HCT116 (cell line): ENCODE measurements around the gene CCL13. TPM values are rescaled to one million over a fixed set of nuclear protein-coding genes. Genes with fewer than 3 reads are reported as not detected.

Source experiments
- ATAC-seq: fragments of 200-7000 bp; cut with Tn5 transposase; 2 replicates; pipeline ENCODE4 v1.9.1; 2020; ENCODE audit warnings: mild to moderate bottlenecking, moderate library complexity
- BruUV-seq: library from RNA; stranded (reverse); fragments of 400-500 nt; replicated peaks from 2 replicates; lab custom pipeline; 2021; lab: Mats Ljungman, UMichigan
- CTCF ChIA-PET: fragments of 300-600 bp; sonication (Branson Sonifier 250); formaldehyde crosslinking; loops from one replicate; lab custom pipeline; 2021; ENCODE audit warnings: antibody characterized with exemption; lab: Charles Lee
- POLR2A ChIA-PET: fragments of 300-600, 350-600 bp; sonication (Branson Sonifier 250); formaldehyde crosslinking; loops from one replicate; lab custom pipeline; 2021; ENCODE audit warnings: antibody characterized with exemption; lab: Charles Lee
- RAD21 ChIA-PET, 2 experiments: fragments of 300-600 bp; sonication (Branson Sonifier 250); formaldehyde crosslinking; loops; one replicate each; lab custom pipeline; 2023; ENCODE audit warnings: low total read pairs in 2 of 2; ENCODE audit not compliant: uncharacterized antibody in 2 of 2, unreplicated experiment in 2 of 2, low non-redundant PET in 1 of 2; lab: Charles Lee
- DNase-seq: peaks from one replicate; pipeline ENCODE4 v3.0.0-alpha.2; 2010; ENCODE audit warnings: low read depth, low spot score
- H2AFZ ChIP-seq: fragments of 200-600 bp; shearing (Covaris generic), sonication (generic); 2 replicates; pipeline ENCODE4 v1.6.1; 2017; ENCODE audit warnings: low read depth, mixed run types, mixed read lengths, antibody characterized with exemption, low read length; ENCODE audit not compliant: poor library complexity, severe bottlenecking
- H3K27ac ChIP-seq: 2 replicates; pipeline ENCODE4 v1.5.1; 2012; ENCODE audit warnings: low read depth, low read length
- H3K27me3 ChIP-seq: fragments of 200-600 bp; sonication (generic); 2 replicates; pipeline ENCODE4 v1.6.1; 2016; ENCODE audit warnings: mixed run types, low read length, mixed read lengths; ENCODE audit not compliant: insufficient read depth
- H3K36me3 ChIP-seq, 2 experiments: fragments of 200-500 bp in 1 of 2; fragments of 200-600 bp in 1 of 2; sonication (Bioruptor generic) in 1 of 2; sonication (generic) in 1 of 2; 2 replicates each; pipeline versions ENCODE4 v1.5.1 to v1.6.1; 2014 to 2016; ENCODE audit warnings: low read length in 2 of 2, inconsistent platforms in 1 of 2, mixed read lengths in 1 of 2, mixed run types in 1 of 2; ENCODE audit not compliant: insufficient read depth in 2 of 2, control insufficient read depth in 1 of 2
- H3K4me1 ChIP-seq, 2 experiments: fragments of 200-600 bp in 1 of 2; sonication (generic) in 1 of 2; 2 replicates each; pipeline versions ENCODE4 v1.5.1 to v1.6.1; 2012 to 2017; ENCODE audit warnings: low read length in 2 of 2, inconsistent platforms in 1 of 2, mild to moderate bottlenecking in 1 of 2, mixed read lengths in 1 of 2, mixed run types in 1 of 2, moderate library complexity in 1 of 2; ENCODE audit not compliant: insufficient read depth in 2 of 2, control insufficient read depth in 1 of 2
- H3K4me2 ChIP-seq: fragments of 200-600 bp; sonication (generic); 2 replicates; pipeline ENCODE4 v1.6.1; 2017; ENCODE audit warnings: mixed run types, low read length, mixed read lengths
- H3K4me3 ChIP-seq, 2 experiments: fragments of 200-600 bp in 1 of 2; sonication (generic) in 1 of 2; replicated peaks in 1 of 2; 2 replicates each; pipeline ENCODE4 v1.5.1; 2011 to 2016; ENCODE audit warnings: low read length in 2 of 2, control low read depth in 1 of 2, low read depth in 1 of 2, mild to moderate bottlenecking in 1 of 2, mixed read lengths in 1 of 2, mixed run types in 1 of 2
- H3K79me2 ChIP-seq: fragments of 200-600 bp; sonication (generic); 2 replicates; pipeline ENCODE4 v1.6.1; 2017; ENCODE audit warnings: mild to moderate bottlenecking, mixed run types, low read length, moderate library complexity, mixed read lengths; ENCODE audit not compliant: insufficient read depth
- H3K9ac ChIP-seq: fragments of 200-600 bp; sonication (generic); 2 replicates; pipeline ENCODE4 v1.6.1; 2016; ENCODE audit warnings: low read length, mixed read lengths
- H3K9me2 ChIP-seq: fragments of 200-600 bp; sonication (generic), shearing (Covaris generic); 2 replicates; pipeline ENCODE4 v1.6.1; 2017; ENCODE audit warnings: mixed run types, mild to moderate bottlenecking, moderate library complexity; ENCODE audit not compliant: insufficient read depth
- H3K9me3 ChIP-seq, 2 experiments: fragments of 200-500 bp in 1 of 2; fragments of 200-600 bp in 1 of 2; sonication (Bioruptor generic) in 1 of 2; sonication (generic) in 1 of 2; 2 replicates each; pipeline ENCODE4 v1.6.1; 2014 to 2017; ENCODE audit warnings: low read length in 2 of 2, mixed read lengths in 2 of 2, inconsistent platforms in 1 of 2, low read depth in 1 of 2, mild to moderate bottlenecking in 1 of 2, mixed run types in 1 of 2, moderate library complexity in 1 of 2; ENCODE audit not compliant: control insufficient read depth in 1 of 2, insufficient read depth in 1 of 2
- H4K20me1 ChIP-seq: fragments of 200-600 bp; sonication (generic), shearing (Covaris generic); 2 replicates; pipeline ENCODE4 v1.6.1; 2017; ENCODE audit warnings: mixed run types, mild to moderate bottlenecking, moderate library complexity; ENCODE audit not compliant: insufficient read depth
- ATF3 ChIP-seq: IDR thresholded peaks from 2 replicates; pipeline ENCODE4 v1.6.1; 2012
- CEBPB ChIP-seq: IDR thresholded peaks from 2 replicates; pipeline ENCODE4 v1.6.1; 2012; ENCODE audit warnings: low read depth
- CTCF ChIP-seq, 3 experiments: fragments of 200-600 bp in 1 of 3; sonication (generic) in 1 of 3; IDR thresholded peaks in 2 of 3; conservative IDR thresholded peaks in 1 of 3; 2 replicates each; pipeline ENCODE4 v1.5.1; 2012 to 2017; ENCODE audit warnings: low read depth in 2 of 3, low read length in 2 of 3, antibody characterized with exemption in 1 of 3, borderline replicate concordance in 1 of 3, control low read depth in 1 of 3, mild to moderate bottlenecking in 1 of 3, mixed read lengths in 1 of 3, mixed run types in 1 of 3, moderate library complexity in 1 of 3; ENCODE audit not compliant: insufficient read depth in 1 of 3
- EZH2 ChIP-seq: fragments of 200-600 bp; sonication (generic); IDR thresholded peaks from 2 replicates; pipeline ENCODE4 v1.6.1; 2017; ENCODE audit warnings: antibody characterized with exemption, mixed run types
- EZH2phosphoT487 ChIP-seq: fragments of 200-600 bp; IDR thresholded peaks from 2 replicates; pipeline ENCODE4 v1.6.1; 2018; ENCODE audit warnings: antibody characterized with exemption, borderline replicate concordance
- POLR2A ChIP-seq: IDR thresholded peaks from 2 replicates; pipeline ENCODE4 v1.7.0; 2011; ENCODE audit warnings: borderline replicate concordance; ENCODE audit not compliant: insufficient read depth, insufficient read length; ENCODE audit errors: extremely low read depth
- POLR2AphosphoS5 ChIP-seq: IDR thresholded peaks from 2 replicates; pipeline ENCODE4 v1.6.1; 2011; ENCODE audit warnings: mild to moderate bottlenecking, low read depth, low read length, moderate library complexity
- RAD21 ChIP-seq: IDR thresholded peaks from 2 replicates; pipeline ENCODE4 v1.6.1; 2012; ENCODE audit warnings: low read depth, mild to moderate bottlenecking
- REST ChIP-seq: IDR thresholded peaks from 2 replicates; pipeline ENCODE4 v1.6.1; 2012; ENCODE audit warnings: low read depth
- TCF7L2 ChIP-seq: IDR thresholded peaks from 2 replicates; pipeline ENCODE4 v1.7.0; 2011; ENCODE audit warnings: borderline replicate concordance, inconsistent platforms; ENCODE audit not compliant: insufficient read depth, insufficient read length; ENCODE audit errors: extremely low read depth
- YY1 ChIP-seq: IDR thresholded peaks from 2 replicates; pipeline ENCODE4 v1.6.1; 2011; ENCODE audit warnings: low read length, low read depth, moderate library complexity, mild to moderate bottlenecking; ENCODE audit not compliant: insufficient replicate concordance; ENCODE audit errors: extremely low read depth
- ZBTB33 ChIP-seq: IDR thresholded peaks from 2 replicates; pipeline ENCODE4 v1.6.1; 2011; ENCODE audit warnings: mild to moderate bottlenecking, low read length, moderate library complexity; ENCODE audit not compliant: insufficient replicate concordance; ENCODE audit errors: extremely low read depth
- ZNF274 ChIP-seq: fragments of 200-500 bp; sonication (Bioruptor generic); IDR thresholded peaks from 2 replicates; pipeline ENCODE4 v1.6.1; 2014; ENCODE audit warnings: mild to moderate bottlenecking, low read depth, low read length, inconsistent platforms
- intact Hi-C: fragments of 100-400 bp; cut with micrococcal nuclease; formaldehyde crosslinking; loops from 2 replicates; pipeline ENCODE4 v1.10.0; 2022
- total RNA-seq: library from RNA; stranded (reverse); gene quantifications from one replicate; pipeline ENCODE4 v1.2.1, GENCODE V29; 2021; ENCODE audit not compliant: unreplicated experiment

Gene CCL13
- total RNA-seq, 1 experiment from 2014 or later, result not detected

GRCh38 chr17:34391241-34391640, 35.0 kb downstream of the CCL13 start:
- no peak overlapping the region for H2AFZ ChIP-seq
- DNase-seq (no peak), ATAC-seq (no peak)
- H3K36me3 ChIP-seq, result no peaks in the 10 kb centered on the region
- no peaks in the 10 kb centered on the region for H3K79me2 ChIP-seq
- no peaks in the 10 kb centered on the region for H3K4me1 ChIP-seq
- no peaks in the 10 kb centered on the region for H3K9me2 ChIP-seq
- no TSS peak for BruUV-seq
- no peaks in the 10 kb centered on the region for H4K20me1 ChIP-seq
- H3K27me3 ChIP-seq, result peaks cover 47% of the 10 kb centered on the region
- H3K9ac ChIP-seq, result no peak overlapping the region
- ChIA-PET POLR2A (no interaction called here), CTCF (no interaction called here), RAD21 (no interaction called here)
- TF ChIP-seq POLR2A (no peak), EZH2 (no peak), ATF3 (no peak), CEBPB (no peak), ZBTB33 (no peak), RAD21 (no peak)
- no peak overlapping the region for H3K4me3 ChIP-seq
- intact Hi-C loops, result no loop called here
- no peak overlapping the region for H3K4me2 ChIP-seq
- H3K9me3 ChIP-seq, result no peaks in the 10 kb centered on the region
- no peak overlapping the region for H3K27ac ChIP-seq

- BruUV-seq, result no TSS peak
- Histone ChIP-seq H3K79me2 (no peaks in the 10 kb centered on the region), H3K4me3 (no peak overlapping the region), H3K4me2 (no peak overlapping the region), H3K36me3 (no peaks in the 10 kb centered on the region), H2AFZ (no peak overlapping the region), H3K27ac (no peak overlapping the region), H4K20me1 (no peaks in the 10 kb centered on the region), H3K9ac (no peak overlapping the region), H3K9me2 (no peaks in the 10 kb centered on the region), H3K4me1 (no peaks in the 10 kb centered on the region), H3K27me3 (peaks cover 44% of the 10 kb centered on the region), H3K9me3 (no peaks in the 10 kb centered on the region)
- POLR2A ChIA-PET, result no interaction called here
- CTCF ChIA-PET, result no interaction called here
- ATAC-seq (no peak), DNase-seq (no peak)
- RAD21 ChIA-PET, result no interaction called here
- intact Hi-C loops, result no loop called here
- TF ChIP-seq REST, result no peak
- TF ChIP-seq YY1, result no peak
- no peak for TF ChIP-seq CTCF (IDR thresholded peaks at IDR 0.05 in 2 of 3, conservative IDR thresholded peaks at IDR 0.05 in 1 of 3; ENCODE audit: borderline replicate concordance in 1 of 3, insufficient read depth in 1 of 3, low read depth in 2 of 3, low read length in 2 of 3)
- no peak for TF ChIP-seq EZH2
- no peak for TF ChIP-seq EZH2phosphoT487
- TF ChIP-seq POLR2AphosphoS5, result no peak
- no peak for TF ChIP-seq ZNF274
- TF ChIP-seq TCF7L2, result no peak
Measured at GRCh38 chr17:34393401-34393800, 37.1 kb downstream of the CCL13 start.
